Natural killer cell (primary cell): ENCODE measurements around the gene EHF. TPM values are rescaled to one million over a fixed set of nuclear protein-coding genes. Genes with fewer than 3 reads are reported as not detected.

ENCODE experiments used
- ATAC-seq, 3 donors: fragments of 150-1000 bp in 2 of 3; fragments of 200-7000 bp in 1 of 3; cut with Tn5 transposase; 1 replicate in 1 of 3; 2 replicates in 2 of 3; pipeline ENCODE4 v1.10.0; 2021; ENCODE audit warnings: mild to moderate bottlenecking in 2 of 3, moderate library complexity in 2 of 3
- DNase-seq, 2 donors: peaks; one replicate each; pipeline versions ENCODE4 v3.0.0 to v3.0.0-alpha.2; 2013 to 2021; ENCODE audit warnings: mixed read lengths in 1 of 2
- H3K27ac ChIP-seq: one replicate; pipeline ENCODE4 v1.5.1; 2013; ENCODE audit warnings: mild to moderate bottlenecking, low read length
- H3K27me3 ChIP-seq: one replicate; pipeline ENCODE4 v1.6.1; 2013; ENCODE audit warnings: low read length; ENCODE audit not compliant: control insufficient read depth, insufficient read depth
- H3K36me3 ChIP-seq: one replicate; pipeline ENCODE4 v1.6.1; 2013; ENCODE audit warnings: low read length; ENCODE audit not compliant: control insufficient read depth, insufficient read depth
- H3K4me1 ChIP-seq: one replicate; pipeline ENCODE4 v1.6.1; 2013; ENCODE audit warnings: low read length; ENCODE audit not compliant: control insufficient read depth, insufficient read depth
- H3K4me3 ChIP-seq: one replicate; pipeline ENCODE4 v1.5.1; 2013; ENCODE audit warnings: low read length
- H3K9me3 ChIP-seq: one replicate; pipeline ENCODE4 v1.6.1; 2013; ENCODE audit warnings: low read length; ENCODE audit not compliant: control insufficient read depth, insufficient read depth
- H3K27ac Mint-ChIP-seq, 2 donors: one replicate each; pipeline ENCODE4 v1.8.0; 2022; ENCODE audit warnings: mild to moderate bottlenecking in 2 of 2, mixed read lengths in 2 of 2, moderate library complexity in 1 of 2
- H3K27me3 Mint-ChIP-seq, 2 donors: one replicate each; pipeline ENCODE4 v1.8.0; 2022; ENCODE audit warnings: low read depth in 2 of 2, mixed read lengths in 2 of 2
- H3K36me3 Mint-ChIP-seq: one replicate; pipeline ENCODE4 v1.8.0; 2022; ENCODE audit warnings: mixed read lengths
- H3K4me1 Mint-ChIP-seq, 2 donors: one replicate each; pipeline ENCODE4 v1.8.0; 2022; ENCODE audit warnings: mixed read lengths in 2 of 2
- H3K4me3 Mint-ChIP-seq: one replicate; pipeline ENCODE4 v1.8.0; 2022; ENCODE audit warnings: mild to moderate bottlenecking, moderate library complexity, mixed read lengths
- H3K9me3 Mint-ChIP-seq, 2 donors: one replicate each; pipeline ENCODE4 v1.8.0; 2022; ENCODE audit warnings: mixed read lengths in 2 of 2
- CTCF ChIP-seq: fragments of 200-600 bp; IDR thresholded peaks from one replicate; pipeline ENCODE4 v1.8.0; 2022; ENCODE audit warnings: antibody characterized with exemption
- WGBS: methylation state at CpG from one replicate; pipeline ENCODE4 v1.1.7; 2013; ENCODE audit warnings: missing lambda C conversion rate; ENCODE audit not compliant: insufficient coverage; 5-methylcytosine and 5-hydroxymethylcytosine counted together
- intact Hi-C: fragments of 100-400 bp; cut with micrococcal nuclease; formaldehyde crosslinking; loops from one replicate; pipeline ENCODE4 v1.14.2; 2022
- total RNA-seq, 4 donors: library from RNA; stranded (reverse); fragments of 120-200 nt in 1 of 4; gene quantifications; one replicate each; pipeline versions ENCODE4 v1.2.3 to v1.2.4, GENCODE V29; 2013 to 2022

Gene EHF
- total RNA-seq, 3 donors from 2014 or later (not counting 1 experiment from before 2014, with no cell fraction given): not detected

- DNase-seq: no peak
- WGBS: 83% methylated on average over 2 of the region's 2 CpGs
- Histone ChIP-seq H3K4me1 (peaks cover 23% of the 10 kb centered on the region), H3K36me3 (no peaks in the 10 kb centered on the region), H3K27me3 (peaks cover 8% of the 10 kb centered on the region), H3K27ac (no peak overlapping the region), H3K4me3 (no peak overlapping the region), H3K9me3 (no peaks in the 10 kb centered on the region)
- peaks cover 16 to 34% of the 10 kb centered on the region in 2 donors for H3K4me1 Mint-ChIP-seq
- no peaks in the 10 kb centered on the region for H3K9me3 Mint-ChIP-seq
- no peak for TF ChIP-seq CTCF
- no peak for ATAC-seq
- no peak overlapping the region for H3K27ac Mint-ChIP-seq
- no peak overlapping the region for H3K4me3 Mint-ChIP-seq
- H3K36me3 Mint-ChIP-seq: no peaks in the 10 kb centered on the region
- peaks cover 40 to 51% of the 10 kb centered on the region in 2 donors for H3K27me3 Mint-ChIP-seq
- intact Hi-C loops: no loop called here
Observed at GRCh38 chr11:34647131-34647530, 26.2 kb downstream of the EHF start.

DNA sequence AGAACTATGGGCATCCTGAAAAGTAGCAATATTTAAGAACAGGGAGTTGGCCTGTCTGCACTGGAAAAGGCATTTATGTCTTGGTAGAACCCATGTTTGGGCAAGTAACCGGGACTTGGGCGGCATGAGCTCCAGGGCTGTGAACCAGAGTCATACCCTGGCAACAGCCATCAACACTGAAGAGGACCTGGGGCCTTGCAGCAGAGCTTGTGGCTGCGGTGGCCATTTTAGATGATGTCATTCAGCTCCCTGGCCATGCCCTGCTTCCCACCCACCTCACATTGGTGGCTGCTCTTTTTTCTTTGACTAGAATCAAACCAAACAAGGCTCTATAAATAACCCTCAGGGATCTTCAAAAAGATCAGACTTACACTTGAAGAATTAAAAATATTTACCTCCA lies 26.6 kb downstream of the EHF start:
- H3K4me1 ChIP-seq: peaks cover 25% of the 10 kb centered on the region
- 94% methylated on average over 3 of the region's 3 CpGs for WGBS
- H3K27ac ChIP-seq: no peak overlapping the region
- no peak overlapping the region for H3K4me3 ChIP-seq
- no peak overlapping the region for H3K4me3 Mint-ChIP-seq
- H3K36me3 Mint-ChIP-seq: no peaks in the 10 kb centered on the region
- no peaks in the 10 kb centered on the region for H3K9me3 ChIP-seq
- TF ChIP-seq CTCF: no peak
- H3K27me3 Mint-ChIP-seq: peaks cover 42 to 52% of the 10 kb centered on the region in 2 donors
- no peak overlapping the region for H3K27ac Mint-ChIP-seq
- peaks cover 20 to 38% of the 10 kb centered on the region in 2 donors for H3K4me1 Mint-ChIP-seq
- H3K27me3 ChIP-seq: peaks cover 12% of the 10 kb centered on the region
- no peak for DNase-seq
- H3K36me3 ChIP-seq: no peaks in the 10 kb centered on the region
- ATAC-seq: no peak
- no peaks in the 10 kb centered on the region for H3K9me3 Mint-ChIP-seq
- intact Hi-C loops: no loop called here

- intact Hi-C loops: no loop called here
- peaks cover 24 to 43% of the 10 kb centered on the region in 2 donors for H3K4me1 Mint-ChIP-seq
- H3K9me3 Mint-ChIP-seq: no peaks in the 10 kb centered on the region
- no peak for ATAC-seq
- no peak overlapping the region for H3K4me3 Mint-ChIP-seq
- Histone ChIP-seq H3K36me3 (no peaks in the 10 kb centered on the region), H3K9me3 (no peaks in the 10 kb centered on the region), H3K4me1 (peaks cover 30% of the 10 kb centered on the region), H3K4me3 (no peak overlapping the region), H3K27me3 (peaks cover 17% of the 10 kb centered on the region), H3K27ac (no peak overlapping the region)
- H3K27me3 Mint-ChIP-seq: peaks cover 41 to 52% of the 10 kb centered on the region in 2 donors
- no peak overlapping the region for H3K27ac Mint-ChIP-seq
- no peak for DNase-seq
- H3K36me3 Mint-ChIP-seq: no peaks in the 10 kb centered on the region
- no peak for TF ChIP-seq CTCF
- WGBS: 100% methylated on average over 1 of the region's 1 CpG
Observed at GRCh38 chr11:34648036-34648435, 27.1 kb downstream of the EHF start.

DNA sequence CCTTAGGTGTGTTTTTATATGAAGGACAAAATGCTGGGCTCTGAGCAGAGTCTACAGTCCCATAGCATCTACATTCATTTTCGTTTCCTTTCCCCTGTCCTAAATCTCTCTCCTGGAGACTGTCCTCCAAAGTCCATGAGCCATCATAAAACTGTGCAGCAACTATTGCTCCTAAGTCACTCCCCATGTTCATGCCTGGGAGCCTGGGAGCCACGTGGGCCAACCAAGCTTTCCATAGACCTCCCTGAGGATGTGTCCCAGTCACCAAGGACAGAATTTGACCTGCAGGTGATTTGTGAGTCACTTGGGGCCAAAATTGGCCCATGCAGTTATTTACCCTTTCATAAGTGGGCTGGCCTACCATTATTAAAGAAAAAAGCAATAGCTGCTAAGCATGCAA lies 28.7 kb downstream of the EHF start:
- H3K9me3 ChIP-seq: no peaks in the 10 kb centered on the region
- peaks cover 35% of the 10 kb centered on the region for H3K4me1 ChIP-seq
- intact Hi-C loops: no loop called here
- Mint-ChIP-seq H3K27ac (no peak overlapping the region), H3K36me3 (no peaks in the 10 kb centered on the region), H3K9me3 (no peaks in the 10 kb centered on the region), H3K27me3 (peaks cover 36 to 52% of the 10 kb centered on the region in 2 donors), H3K4me3 (no peak overlapping the region), H3K4me1 (peaks cover 29 to 48% of the 10 kb centered on the region in 2 donors)
- DNase-seq: no peak
- H3K4me3 ChIP-seq: no peak overlapping the region
- no peaks in the 10 kb centered on the region for H3K36me3 ChIP-seq
- 93% methylated on average over 2 of the region's 2 CpGs for WGBS
- TF ChIP-seq CTCF: no peak
- H3K27ac ChIP-seq: no peak overlapping the region
- H3K27me3 ChIP-seq: peaks cover 26% of the 10 kb centered on the region
- no peak for ATAC-seq
